Measurements from ENCODE around the gene GPR142. TPM values are rescaled to one million over a fixed set of nuclear protein-coding genes. Genes with fewer than 3 reads are reported as not detected.

The GPR142 gene
- total RNA-seq, 1 donor: not detected

DNA sequence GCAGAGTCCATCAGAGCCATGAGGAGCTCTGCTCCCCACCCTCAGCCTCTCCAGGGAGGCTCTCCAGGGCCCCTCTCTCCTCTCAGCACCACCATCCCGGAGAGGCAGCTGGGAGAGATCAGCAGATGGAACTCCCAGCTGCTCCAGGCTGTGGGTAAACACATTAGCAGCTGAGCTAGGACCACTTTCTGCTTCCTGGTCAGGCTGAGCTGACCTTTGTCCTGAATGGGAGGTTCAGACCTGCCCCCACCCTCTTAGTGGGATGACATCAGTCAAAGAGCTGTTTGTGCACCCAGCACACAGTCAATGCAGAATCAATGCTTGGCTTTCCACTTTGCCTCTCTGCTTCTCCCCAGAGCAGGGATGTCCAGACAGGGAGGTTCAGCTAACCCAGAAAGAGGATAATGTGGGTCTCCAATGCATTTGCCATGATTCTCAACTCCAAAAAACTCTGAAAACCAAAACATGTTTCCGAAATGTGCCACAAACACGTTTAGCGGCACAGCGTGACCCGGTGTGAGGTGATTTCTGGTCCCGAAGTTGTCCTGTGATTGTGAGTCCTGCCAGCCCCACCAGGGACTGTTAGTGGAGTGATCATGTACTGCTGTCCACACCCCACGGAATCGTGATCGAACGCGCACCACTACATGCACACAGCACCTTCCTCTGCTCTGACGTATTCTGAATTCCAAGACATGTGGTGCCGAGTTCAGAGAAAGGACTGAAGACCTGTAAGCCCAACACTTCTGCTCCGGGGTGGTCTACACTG, 6.7 kb downstream of the GPR142 start:
- TF ChIP-seq, protein P1, sequence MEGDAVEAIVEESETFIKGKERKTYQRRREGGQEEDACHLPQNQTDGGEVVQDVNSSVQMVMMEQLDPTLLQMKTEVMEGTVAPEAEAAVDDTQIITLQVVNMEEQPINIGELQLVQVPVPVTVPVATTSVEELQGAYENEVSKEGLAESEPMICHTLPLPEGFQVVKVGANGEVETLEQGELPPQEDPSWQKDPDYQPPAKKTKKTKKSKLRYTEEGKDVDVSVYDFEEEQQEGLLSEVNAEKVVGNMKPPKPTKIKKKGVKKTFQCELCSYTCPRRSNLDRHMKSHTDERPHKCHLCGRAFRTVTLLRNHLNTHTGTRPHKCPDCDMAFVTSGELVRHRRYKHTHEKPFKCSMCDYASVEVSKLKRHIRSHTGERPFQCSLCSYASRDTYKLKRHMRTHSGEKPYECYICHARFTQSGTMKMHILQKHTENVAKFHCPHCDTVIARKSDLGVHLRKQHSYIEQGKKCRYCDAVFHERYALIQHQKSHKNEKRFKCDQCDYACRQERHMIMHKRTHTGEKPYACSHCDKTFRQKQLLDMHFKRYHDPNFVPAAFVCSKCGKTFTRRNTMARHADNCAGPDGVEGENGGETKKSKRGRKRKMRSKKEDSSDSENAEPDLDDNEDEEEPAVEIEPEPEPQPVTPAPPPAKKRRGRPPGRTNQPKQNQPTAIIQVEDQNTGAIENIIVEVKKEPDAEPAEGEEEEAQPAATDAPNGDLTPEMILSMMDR (IDR thresholded peaks at IDR 0.05; ENCODE audit: insufficient read depth, low read length): no peak
- H3K4me3 ChIP-seq (ENCODE audit: low read depth, low read length): no peak overlapping the region
- DNase-seq (ENCODE audit: low read depth): no peak

DNA sequence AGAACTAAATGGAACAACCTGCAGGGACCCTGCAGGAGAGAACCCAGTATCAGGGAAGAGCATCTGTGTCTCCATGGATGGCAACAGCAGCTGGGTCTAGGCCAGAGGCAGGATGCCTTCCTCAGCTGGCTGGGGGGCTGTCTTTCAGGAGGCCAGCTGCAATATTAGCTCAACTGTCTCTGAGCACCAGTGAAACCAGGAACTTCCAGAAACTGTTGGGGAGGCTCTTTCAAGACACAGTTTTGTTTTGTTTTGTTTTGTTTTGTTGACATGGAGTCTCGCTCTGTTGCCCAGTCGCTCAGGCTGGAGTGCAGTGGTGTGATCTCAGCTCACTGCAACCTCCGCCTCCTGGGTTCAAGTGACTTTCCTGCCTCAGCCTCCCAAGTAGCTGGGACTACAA, 7.6 kb downstream of the GPR142 start:
- no peak for DNase-seq (ENCODE audit: low read depth)
- TF ChIP-seq, protein P1 (IDR thresholded peaks at IDR 0.05; ENCODE audit: insufficient read depth, low read length): no peak
- no peak overlapping the region for H3K4me3 ChIP-seq (ENCODE audit: low read depth, low read length)

DNA sequence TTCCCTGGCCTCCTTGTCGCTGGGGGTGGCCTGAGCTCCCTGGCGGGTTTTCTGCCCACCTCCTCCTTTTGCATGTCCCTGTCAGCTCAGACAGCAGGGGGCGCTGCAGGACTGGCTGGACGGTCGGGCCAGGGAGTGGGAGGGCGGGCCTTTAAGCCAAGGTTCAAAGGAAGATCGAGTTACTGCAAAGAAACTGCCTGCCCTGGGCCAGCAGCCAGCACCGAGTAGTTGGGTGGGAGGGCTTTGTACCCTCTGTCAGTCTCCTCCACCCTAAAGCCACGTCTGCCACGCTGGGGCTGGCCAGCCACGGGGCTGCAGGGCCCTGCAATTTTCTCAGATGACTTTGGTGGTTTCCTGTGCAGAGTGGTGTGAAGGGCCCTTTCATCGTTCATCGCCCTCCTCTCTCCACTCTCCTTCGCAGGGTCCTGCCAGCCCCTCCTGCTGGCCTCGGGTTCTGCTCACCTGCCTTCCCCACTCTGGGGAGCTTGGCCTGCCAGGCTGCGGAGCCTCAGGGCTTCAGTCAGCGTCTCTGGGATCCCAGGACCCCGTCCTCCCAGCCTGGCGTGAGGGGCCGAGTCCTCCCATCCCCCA, 12.3 kb downstream of the GPR142 start:
- H3K4me3 ChIP-seq (ENCODE audit: low read depth, low read length): no peak overlapping the region
- peak; percentile 74 for DNase-seq (ENCODE audit: low read depth)
- TF ChIP-seq, protein P1 (IDR thresholded peaks at IDR 0.05; ENCODE audit: insufficient read depth, low read length): peak; percentile 92

GRCh38 chr17:74380086-74380958, 13.0 kb downstream of the GPR142 start:
- H3K4me3 ChIP-seq (ENCODE audit: low read depth, low read length): no peak overlapping the region
- DNase-seq (ENCODE audit: low read depth): no peak
- TF ChIP-seq, protein P1 (IDR thresholded peaks at IDR 0.05; ENCODE audit: insufficient read depth, low read length): no peak

DNA sequence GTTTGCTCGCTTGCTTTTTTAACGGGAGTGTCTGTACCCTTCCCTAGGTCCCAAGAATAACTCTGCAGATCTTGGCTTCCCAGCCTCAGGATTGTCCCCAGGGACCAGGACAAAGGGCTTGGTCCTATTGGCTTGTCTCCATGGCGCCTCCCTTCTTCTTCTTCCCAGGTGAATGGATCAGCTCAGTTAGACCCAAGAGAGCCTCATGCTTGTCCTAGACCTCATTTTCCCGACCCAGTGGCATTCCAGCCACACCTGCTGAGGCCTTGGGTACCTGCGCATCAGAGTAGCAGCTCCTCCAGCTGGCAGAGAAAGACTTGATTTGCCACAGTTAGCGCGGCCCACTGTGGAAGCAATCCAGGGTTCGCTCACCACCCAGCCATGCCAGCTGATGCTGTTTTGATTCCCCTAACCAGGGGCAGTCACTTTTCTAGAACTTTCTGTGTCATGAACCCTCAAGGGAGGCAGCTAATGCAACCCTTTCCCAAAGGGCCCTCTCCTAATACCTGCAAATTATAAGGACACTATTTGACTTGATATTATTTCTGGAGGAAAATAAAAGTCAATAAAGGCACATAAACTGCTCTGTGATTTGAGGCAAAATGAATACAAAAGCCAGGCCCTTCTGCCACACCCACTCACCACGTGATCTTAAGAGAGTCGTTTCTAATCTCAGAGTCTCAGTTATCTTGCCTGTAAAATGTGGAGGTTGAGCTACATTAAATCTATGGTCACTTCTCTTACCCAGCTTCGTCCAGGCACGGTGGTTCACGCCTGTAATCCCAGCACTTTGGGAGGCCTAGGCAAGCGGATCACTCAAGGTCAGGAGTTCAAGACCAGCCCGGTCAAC, 13.9 kb downstream of the GPR142 start:
- DNase-seq (ENCODE audit: low read depth): no peak
- no peak overlapping the region for H3K4me3 ChIP-seq (ENCODE audit: low read depth, low read length)
- TF ChIP-seq, protein P1 (IDR thresholded peaks at IDR 0.05; ENCODE audit: insufficient read depth, low read length): no peak

- TF ChIP-seq, protein P1 (IDR thresholded peaks at IDR 0.05; ENCODE audit: insufficient read depth, low read length): no peak
- H3K4me3 ChIP-seq (ENCODE audit: low read depth, low read length): no peak overlapping the region
- no peak for DNase-seq (ENCODE audit: low read depth)
Observed at GRCh38 chr17:74383141-74383540, 15.8 kb downstream of the GPR142 start.

All from fibroblast of the aortic adventitia (primary cell).